A673 (cell line): ENCODE data around the gene OR4X1. TPM values are rescaled to one million over a fixed set of nuclear protein-coding genes. Genes with fewer than 3 reads are reported as not detected.

Source experiments
- BruUV-seq: library from RNA; stranded (reverse); fragments of 400-500 nt; replicated peaks from 2 replicates; lab custom pipeline; 2021; lab: Mats Ljungman, UMichigan
- CTCF ChIA-PET: fragments of 300-600 bp; sonication (Branson Sonifier 250); formaldehyde crosslinking; loops from one replicate; lab custom pipeline; 2022; ENCODE audit warnings: antibody characterized with exemption; lab: Charles Lee
- POLR2A ChIA-PET: fragments of 300-600 bp; sonication (Branson Sonifier 250); formaldehyde crosslinking; loops from one replicate; lab custom pipeline; 2022; ENCODE audit warnings: antibody characterized with exemption; ENCODE audit not compliant: low non-redundant PET; lab: Charles Lee
- DNase-seq: peaks from one replicate; pipeline ENCODE4 v3.0.0-alpha.2; 2015; ENCODE audit warnings: low spot score
- H3K27ac ChIP-seq: fragments of 200-600 bp; sonication (generic); 2 replicates; pipeline ENCODE4 v1.5.1; 2016; ENCODE audit warnings: mixed run types, low read depth, mild to moderate bottlenecking, mixed read lengths, antibody characterized with exemption, low read length; ENCODE audit not compliant: poor library complexity, severe bottlenecking
- H3K27me3 ChIP-seq: fragments of 200-600 bp; sonication (generic); replicated peaks from 2 replicates; pipeline ENCODE4 v1.6.1; 2017; ENCODE audit warnings: mixed run types, low read depth, mild to moderate bottlenecking, mixed read lengths, antibody characterized with exemption, low read length; ENCODE audit not compliant: insufficient read depth, poor library complexity
- H3K36me3 ChIP-seq: fragments of 200-600 bp; sonication (generic); 2 replicates; pipeline ENCODE4 v1.6.1; 2016; ENCODE audit warnings: mixed run types, mild to moderate bottlenecking, mixed read lengths, antibody characterized with exemption, low read length; ENCODE audit not compliant: insufficient read depth, poor library complexity, severe bottlenecking
- H3K4me1 ChIP-seq: fragments of 200-600 bp; sonication (generic); 2 replicates; pipeline ENCODE4 v1.6.1; 2017; ENCODE audit warnings: mixed run types, mild to moderate bottlenecking, mixed read lengths, antibody characterized with exemption, low read length; ENCODE audit not compliant: insufficient read depth, poor library complexity, severe bottlenecking
- H3K4me3 ChIP-seq: fragments of 200-600 bp; sonication (generic); 2 replicates; pipeline ENCODE4 v1.5.1; 2016; ENCODE audit warnings: low read depth, mixed run types, mild to moderate bottlenecking, mixed read lengths, low read length; ENCODE audit not compliant: poor library complexity, severe bottlenecking
- H3K9me3 ChIP-seq: fragments of 200-600 bp; sonication (generic); 2 replicates; pipeline ENCODE4 v1.6.1; 2016; ENCODE audit warnings: mixed run types, low read depth, mild to moderate bottlenecking, mixed read lengths, antibody characterized with exemption, low read length; ENCODE audit not compliant: poor library complexity, severe bottlenecking
- CTCF ChIP-seq: fragments of 300-800, 200-600 bp; sonication (generic); conservative IDR thresholded peaks from 2 replicates; pipeline ENCODE4 v1.5.1; 2017; ENCODE audit warnings: low read depth, mild to moderate bottlenecking, antibody characterized with exemption, low read length, moderate library complexity, mixed read lengths
- EZH2 ChIP-seq: fragments of 200-600 bp; sonication (generic); IDR thresholded peaks from 2 replicates; pipeline ENCODE4 v1.6.1; 2017; ENCODE audit warnings: borderline replicate concordance, low read depth, mild to moderate bottlenecking, mixed read lengths, antibody characterized with exemption, low read length; ENCODE audit not compliant: poor library complexity, severe bottlenecking
- intact Hi-C: fragments of 100-400 bp; cut with micrococcal nuclease; formaldehyde crosslinking; loops from one replicate; pipeline ENCODE4 v1.10.0; 2022; ENCODE audit not compliant: unreplicated experiment
- total RNA-seq: library from RNA; stranded (reverse); gene quantifications from 2 replicates; pipeline ENCODE4 v1.2.3, GENCODE V29; 2021

The OR4X1 gene
- total RNA-seq, 1 experiment from 2014 or later = not detected

GRCh38 chr11:48237727-48238126, 25.9 kb upstream of the OR4X1 start:
- no TSS peak for BruUV-seq
- no peak overlapping the region for H3K27ac ChIP-seq
- no peak for DNase-seq
- no peak overlapping the region for H3K4me3 ChIP-seq
- no peak for TF ChIP-seq CTCF
- no peak for TF ChIP-seq EZH2
- CTCF ChIA-PET = no interaction called here
- intact Hi-C loops = no loop called here
- H3K4me1 ChIP-seq = no peaks in the 10 kb centered on the region
- H3K27me3 ChIP-seq = no peaks in the 10 kb centered on the region
- no peaks in the 10 kb centered on the region for H3K36me3 ChIP-seq
- POLR2A ChIA-PET = no interaction called here
- H3K9me3 ChIP-seq = no peaks in the 10 kb centered on the region

DNA sequence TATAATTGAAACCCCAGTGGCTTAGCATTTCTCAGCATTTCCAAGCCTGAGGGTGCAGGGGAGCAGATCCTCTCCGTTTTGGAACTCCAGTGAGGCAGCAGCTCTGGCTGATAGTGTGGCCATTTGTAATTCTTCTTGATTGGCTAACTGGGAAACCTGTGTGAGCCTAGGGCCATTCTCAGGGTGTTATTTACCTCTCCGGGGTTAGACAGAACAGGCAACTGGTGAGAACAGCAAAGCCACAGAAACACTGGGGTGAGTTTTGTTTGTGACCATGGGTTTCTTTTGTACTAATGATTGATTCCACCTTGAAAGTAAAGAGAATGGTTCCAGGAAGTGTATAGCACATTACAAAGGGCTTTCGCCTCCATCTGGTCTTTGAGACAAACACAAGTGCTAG, 21.2 kb upstream of the OR4X1 start:
- intact Hi-C loops = loop anchor here (10.0 kb wide), 1 partner anchor 62 kb away; the partner anchor contains the start of gene OR4S1

GRCh38 chr11:48244804-48245203, 18.9 kb upstream of the OR4X1 start, which contains the start of gene OR4X2:
Gene OR4X2 (plus strand): TSS chr11:48245104. CDS start chr11:48245104, 0 bp downstream.
- no peak within 1 kb of the TSS for H3K27ac ChIP-seq
- CTCF ChIA-PET = no interaction called here
- peaks cover 12% of the 10 kb centered on the region for H3K9me3 ChIP-seq
- H3K4me1 ChIP-seq = no peaks in the 10 kb centered on the region
- POLR2A ChIA-PET = no interaction called here
- no peaks in the 10 kb centered on the region for H3K36me3 ChIP-seq
- no peak for DNase-seq
- BruUV-seq = no TSS peak
- no peaks in the 10 kb centered on the region for H3K27me3 ChIP-seq
- no peak within 1 kb of the TSS for H3K4me3 ChIP-seq
- intact Hi-C loops = loop anchor here (10.0 kb wide), 1 partner anchor 60 kb away; the partner anchor contains the start of gene OR4S1
- TF ChIP-seq EZH2 (no peak), CTCF (no peak)

More for the DNA sequence above, 21.2 kb upstream of the OR4X1 start:
- Histone ChIP-seq H3K27me3 (no peaks in the 10 kb centered on the region), H3K4me1 (no peaks in the 10 kb centered on the region), H3K27ac (no peak overlapping the region), H3K36me3 (no peaks in the 10 kb centered on the region), H3K4me3 (no peak overlapping the region), H3K9me3 (no peaks in the 10 kb centered on the region)
- DNase-seq = no peak
- ChIA-PET CTCF (no interaction called here), POLR2A (no interaction called here)
- no TSS peak for BruUV-seq
- no peak for TF ChIP-seq EZH2
- TF ChIP-seq CTCF = no peak
